Smooth muscle cell (in vitro differentiated cells): Measurements from ENCODE around the gene ZAP70. TPM values are rescaled to one million over a fixed set of nuclear protein-coding genes. Genes with fewer than 3 reads are reported as not detected.

Source experiments
- DNase-seq: peaks from one replicate; lab custom pipeline; 2025; ENCODE audit not compliant: unreplicated experiment; lab: John Stamatoyannopoulos, UW
- H2AFZ ChIP-seq: fragments of 200-600 bp; sonication (generic); 2 replicates; pipeline ENCODE4 v1.6.0; 2016; ENCODE audit warnings: antibody characterized with exemption, low read depth, mild to moderate bottlenecking
- H3F3A ChIP-seq: fragments of 200-600 bp; sonication (generic); 2 replicates; pipeline ENCODE4 v1.6.0; 2017; ENCODE audit warnings: antibody characterized with exemption, low read depth
- H3K27ac ChIP-seq: fragments of 200-600 bp; sonication (generic); 2 replicates; pipeline ENCODE4 v1.5.1; 2016; ENCODE audit warnings: low read depth, mild to moderate bottlenecking
- H3K27me3 ChIP-seq: fragments of 200-600 bp; sonication (generic); 2 replicates; pipeline ENCODE4 v1.6.1; 2016; ENCODE audit warnings: low read depth, mild to moderate bottlenecking
- H3K36me3 ChIP-seq: fragments of 200-600 bp; sonication (generic); 2 replicates; pipeline ENCODE4 v1.5.1; 2016; ENCODE audit warnings: low read depth
- H3K4me1 ChIP-seq: fragments of 200-600 bp; sonication (generic); 2 replicates; pipeline ENCODE4 v1.5.1; 2016; ENCODE audit warnings: low read depth
- H3K4me2 ChIP-seq: fragments of 200-600 bp; sonication (generic); 2 replicates; pipeline ENCODE4 v1.6.0; 2016; ENCODE audit warnings: mild to moderate bottlenecking
- H3K4me3 ChIP-seq: fragments of 200-600 bp; sonication (generic); 2 replicates; pipeline ENCODE4 v1.5.1; 2016; ENCODE audit warnings: mild to moderate bottlenecking
- H3K79me2 ChIP-seq: fragments of 200-600 bp; sonication (generic); 2 replicates; pipeline ENCODE4 v1.6.0; 2016; ENCODE audit warnings: low read depth, mild to moderate bottlenecking
- H3K9ac ChIP-seq: fragments of 200-600 bp; sonication (generic); 2 replicates; pipeline ENCODE4 v1.6.0; 2016; ENCODE audit warnings: low read depth
- H3K9me3 ChIP-seq: fragments of 200-600 bp; sonication (generic); replicated peaks from 2 replicates; pipeline ENCODE4 v1.5.1; 2016; ENCODE audit warnings: low read depth
- H4K20me1 ChIP-seq: fragments of 200-600 bp; sonication (generic); 2 replicates; pipeline ENCODE4 v1.6.0; 2016; ENCODE audit warnings: low read depth
- CTCF ChIP-seq: fragments of 200-600 bp; sonication (generic); IDR thresholded peaks from 2 replicates; pipeline ENCODE4 v1.5.1; 2017; ENCODE audit warnings: borderline replicate concordance, mild to moderate bottlenecking, antibody characterized with exemption; ENCODE audit not compliant: insufficient read depth, poor library complexity, severe bottlenecking
- WGBS: methylation state at CpG from one replicate; pipeline ENCODE4 v1.1.7; 2016; ENCODE audit warnings: low lambda C conversion rate; 5-methylcytosine and 5-hydroxymethylcytosine counted together
- polyA plus RNA-seq: library from polyadenylated mRNA; unstranded; fragments of >200 nt; fragmentation: Nextera tagmentation; extraction: Ambion mirVana; gene quantifications from 2 replicates; pipeline ENCODE4 v1.2.1, GENCODE V29; 2016
- total RNA-seq: library from RNA; depleted of rRNA; stranded (reverse); fragments of >200 nt; gene quantifications from 2 replicates; pipeline ENCODE4 v1.2.3, GENCODE V29; 2014

Gene ZAP70
- total and polyA plus RNA-seq, 2 experiments from 2014 or later = 0.24 to 0.40 TPM

DNA sequence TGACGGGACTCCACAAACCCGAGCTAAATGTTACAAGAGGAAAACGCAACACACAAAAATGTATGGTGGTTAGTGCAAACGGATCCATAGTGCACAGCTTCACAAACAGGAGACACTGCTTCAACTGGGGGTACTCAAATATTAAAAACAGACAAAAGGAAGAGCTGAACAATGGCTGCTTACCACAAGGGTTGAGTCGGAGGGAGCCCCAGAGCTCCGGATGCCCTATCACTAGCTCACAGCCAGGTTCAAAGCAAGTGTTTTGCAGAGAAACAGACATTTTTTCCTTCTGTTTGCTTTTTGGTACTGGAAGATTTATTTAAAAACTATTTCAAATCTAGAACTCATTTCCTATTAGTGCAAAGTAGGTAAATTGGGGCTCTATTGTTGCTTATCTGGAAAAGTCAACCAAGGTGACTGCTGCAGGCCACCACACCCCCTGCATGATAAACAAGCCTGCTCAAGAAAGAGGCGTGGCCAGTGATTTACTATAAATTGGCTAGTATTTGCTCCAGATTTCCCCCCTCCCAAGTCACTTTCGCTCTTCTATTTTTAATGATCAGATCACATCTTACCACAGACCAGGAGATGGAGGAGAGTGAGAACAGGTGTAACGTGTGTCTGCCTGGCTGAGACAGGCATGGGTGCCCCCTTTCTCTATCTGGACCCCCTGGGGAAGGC lies 46.5 kb downstream of the ZAP70 start:
- TF ChIP-seq CTCF = no peak
- Histone ChIP-seq H3K36me3 (peaks cover 6% of the 10 kb centered on the region), H3K4me2 (no peak overlapping the region), H3F3A (no peaks in the 10 kb centered on the region), H3K4me1 (no peaks in the 10 kb centered on the region), H2AFZ (no peak overlapping the region), H3K4me3 (no peak overlapping the region), H3K9me3 (no peaks in the 10 kb centered on the region), H3K9ac (no peak overlapping the region), H3K79me2 (no peaks in the 10 kb centered on the region), H4K20me1 (no peaks in the 10 kb centered on the region), H3K27ac (no peak overlapping the region), H3K27me3 (no peaks in the 10 kb centered on the region)
- DNase-seq = no peak
- WGBS = 97% methylated on average over 9 of the region's 9 CpGs

DNA sequence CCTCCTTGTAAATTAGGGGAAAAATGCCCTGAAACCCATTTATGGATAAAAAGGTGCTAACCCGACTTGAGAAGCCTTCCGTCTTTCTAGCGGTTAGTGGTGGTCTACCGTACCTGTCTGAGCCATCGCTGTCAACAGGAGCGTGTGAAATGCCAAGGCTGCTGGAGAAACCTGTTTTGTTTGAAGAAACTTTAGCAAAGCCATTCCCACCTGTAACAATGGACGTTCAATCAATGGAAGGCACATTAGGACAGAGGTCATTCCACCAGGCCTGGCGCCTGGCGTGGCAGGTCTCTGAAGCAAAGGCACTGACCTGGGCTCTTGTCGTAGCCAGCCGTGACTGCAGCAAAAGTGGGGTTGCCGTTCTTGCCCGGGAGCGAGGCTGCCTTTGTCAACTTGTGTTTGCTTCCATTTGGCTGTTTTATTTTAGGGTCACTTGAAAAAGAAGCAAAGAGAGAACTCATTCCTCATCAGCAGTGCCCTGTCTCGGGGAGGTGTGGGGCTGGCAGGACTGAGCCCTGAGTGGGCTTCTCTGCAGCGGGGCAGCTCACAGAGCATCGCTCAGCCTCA lies 47.2 kb downstream of the ZAP70 start:
- no peak overlapping the region for H2AFZ ChIP-seq
- H3F3A ChIP-seq = no peaks in the 10 kb centered on the region
- no peak overlapping the region for H3K4me2 ChIP-seq
- no peak overlapping the region for H3K4me3 ChIP-seq
- peaks cover 6% of the 10 kb centered on the region for H3K36me3 ChIP-seq
- H3K27ac ChIP-seq = no peak overlapping the region
- WGBS = 97% methylated on average over 17 of the region's 17 CpGs
- no peaks in the 10 kb centered on the region for H3K9me3 ChIP-seq
- H3K79me2 ChIP-seq = no peaks in the 10 kb centered on the region
- H4K20me1 ChIP-seq = no peaks in the 10 kb centered on the region
- no peak overlapping the region for H3K9ac ChIP-seq
- DNase-seq = no peak
- H3K27me3 ChIP-seq = no peaks in the 10 kb centered on the region
- TF ChIP-seq CTCF = no peak
- no peaks in the 10 kb centered on the region for H3K4me1 ChIP-seq

- no peak overlapping the region for H3K27ac ChIP-seq
- WGBS = 95% methylated on average over 23 of the region's 23 CpGs
- no peaks in the 10 kb centered on the region for H4K20me1 ChIP-seq
- H3K9ac ChIP-seq = no peak overlapping the region
- H3K9me3 ChIP-seq = no peaks in the 10 kb centered on the region
- no peak for DNase-seq
- no peaks in the 10 kb centered on the region for H3F3A ChIP-seq
- H3K4me1 ChIP-seq = no peaks in the 10 kb centered on the region
- H3K36me3 ChIP-seq = peaks cover 6% of the 10 kb centered on the region
- no peaks in the 10 kb centered on the region for H3K79me2 ChIP-seq
- H3K27me3 ChIP-seq = no peaks in the 10 kb centered on the region
- no peak overlapping the region for H3K4me3 ChIP-seq
- H3K4me2 ChIP-seq = no peak overlapping the region
- no peak for TF ChIP-seq CTCF
- H2AFZ ChIP-seq = no peak overlapping the region
Observed at GRCh38 chr2:97761192-97761591, 47.8 kb downstream of the ZAP70 start.
